Measurements from ENCODE around the gene OR6C65. TPM values are rescaled to one million over a fixed set of nuclear protein-coding genes. Genes with fewer than 3 reads are reported as not detected.
"Not testable (repeated sequence)": the region's sequence is repeated elsewhere in the genome, so short reads cannot be mapped to it uniquely, and the experiment has no call there.

The OR6C65 gene
- not detected in 2 replicates for total RNA-seq (2011; cell fraction: chromatin; rRNA removed; ENCODE audit: low replicate concordance)
- total RNA-seq (2011; cell fraction: nucleolus; rRNA removed): not detected in 2 replicates
- not detected in 2 replicates for total RNA-seq (2011; cell fraction: nucleoplasm; rRNA removed)
- not detected in 2 replicates for total RNA-seq (2014; rRNA removed)
- total RNA-seq (2014; rRNA removed; fragmentation: Illumina TruSeq; extraction: Trizol): not detected in 2 replicates
- not detected in 2 replicates for total RNA-seq (2015; rRNA removed; fragmentation: Illumina TruSeq; extraction: Trizol)
- total RNA-seq (2021): not detected in 2 replicates
- not detected in 2 replicates for polyA plus RNA-seq (2011; rRNA removed)
- not detected in 2 replicates for polyA plus RNA-seq (2011; cell fraction: cytosol; rRNA removed)
- polyA plus RNA-seq (2011; cell fraction: nucleus; rRNA removed): not detected in 2 replicates
- polyA plus RNA-seq (2012): not detected in 2 replicates
- polyA plus RNA-seq (2014; fragmentation: Illumina TruSeq; extraction: Trizol): not detected in 2 replicates
- polyA plus RNA-seq (2014; fragmentation: Nextera tagmentation; extraction: Ambion mirVana): not detected
- polyA plus RNA-seq (2014; rRNA removed): not detected in 2 replicates
- not detected in 2 replicates for polyA minus RNA-seq (2011; rRNA and poly(A)+ RNA removed)
- not detected in 2 replicates for polyA minus RNA-seq (2011; cell fraction: cytosol; rRNA and poly(A)+ RNA removed)
- not detected in 2 replicates for polyA minus RNA-seq (2011; cell fraction: nucleus; rRNA and poly(A)+ RNA removed)
- Bru-seq, nascent RNA: not detected
- BruChase-seq, experiment 1, labeled RNA remaining after a 2-hour chase: not detected
- BruChase-seq, experiment 2, labeled RNA remaining after a 6-hour chase: not detected
- long read RNA-seq, experiment 1: 0 reads
- long read RNA-seq, experiment 2: 0 reads
- long read RNA-seq, experiment 3: 0 reads

GRCh38 chr12:55400229-55400628 lies at the start of gene OR6C65:
Gene OR6C65 (plus strand): TSS chr12:55400529. CDS start chr12:55400529, 0 bp downstream.
- no peak for FAIRE-seq
- no peak for DNase-seq (ENCODE audit: extremely low read depth in 1 of 4, low spot score in 3 of 4)
- intact Hi-C loops (cut with micrococcal nuclease) (no loop called here), in situ Hi-C loops (cut with MboI) (no loop called here)
- no peaks in the 10 kb centered on the region for H3K36me3 ChIP-seq (ENCODE audit: control insufficient read depth, insufficient read depth, low read length)
- ATAC-seq: no peak
- BruUV-seq (replicated peaks): no TSS peak
- H3K9me1 ChIP-seq (ENCODE audit: control insufficient read depth, insufficient read depth, low read length): no peaks in the 10 kb centered on the region
- no peaks in the 10 kb centered on the region for H4K20me1 ChIP-seq (replicated peaks; ENCODE audit: control insufficient read depth, insufficient read depth, low read length)
- no peak within 1 kb of the TSS for H3K4me2 ChIP-seq (ENCODE audit: insufficient read depth, low read length)
- TF ChIP-seq HOMEZ (CRISPR knock-in tag; IDR thresholded peaks at IDR 0.05) (no peak), KLF6 (CRISPR knock-in tag; IDR thresholded peaks at IDR 0.05; ENCODE audit: borderline replicate concordance) (no peak)
- no peaks in the 10 kb centered on the region for H3K4me1 ChIP-seq (replicated peaks in 1 of 2; ENCODE audit: control insufficient read depth in 2 of 2, insufficient read depth in 2 of 2, low read length in 2 of 2)
- H3K9ac ChIP-seq (ENCODE audit: insufficient read depth in 1 of 2, low read depth in 2 of 2, low read length in 2 of 2): no peak within 1 kb of the TSS
- H3K4me3 ChIP-seq: no peak within 1 kb of the TSS
- no peaks in the 10 kb centered on the region for H3K27me3 ChIP-seq (ENCODE audit: control insufficient read depth in 2 of 2, insufficient read depth in 2 of 2, low read length in 2 of 2)
- ChIA-PET CTCF (ENCODE audit: low intra/inter-chr PET ratio) (no interaction called here), POLR2A (no interaction called here)
- H2AFZ ChIP-seq (ENCODE audit: low read depth, low read length): no peak within 1 kb of the TSS
- 4% methylated on average over 1 of the region's 1 CpG for WGBS (ENCODE audit: insufficient coverage, low coverage, missing lambda C conversion rate)
- no peaks in the 10 kb centered on the region for H3K9me3 ChIP-seq (replicated peaks; ENCODE audit: control insufficient read depth, insufficient read depth, low read depth, low read length)
- H3K27ac ChIP-seq (ENCODE audit: extremely low read depth, low read depth, low read length): no peak within 1 kb of the TSS
- H3K79me2 ChIP-seq (ENCODE audit: control insufficient read depth, insufficient read depth, low read length): no peaks in the 10 kb centered on the region

- H3K36me3 ChIP-seq (ENCODE audit: control insufficient read depth, insufficient read depth, low read length): not testable (repeated sequence)
Observed at GRCh38 chr12:55355338-55355737, 45.0 kb upstream of the OR6C65 start.

More at GRCh38 chr12:55355338-55355737, 45.0 kb upstream of the OR6C65 start:
- H3K9ac ChIP-seq (ENCODE audit: insufficient read depth in 1 of 2, low read depth in 2 of 2, low read length in 2 of 2); intact Hi-C loops (cut with micrococcal nuclease); H3K27ac ChIP-seq (ENCODE audit: extremely low read depth, low read depth, low read length); H3K4me2 ChIP-seq (ENCODE audit: insufficient read depth, low read length); ATAC-seq; H3K9me3 ChIP-seq (replicated peaks; ENCODE audit: control insufficient read depth, insufficient read depth, low read depth, low read length); DNase-seq (ENCODE audit: extremely low read depth in 1 of 4, low spot score in 3 of 4); in situ Hi-C loops (cut with MboI); BruUV-seq (replicated peaks); H3K27me3 ChIP-seq (ENCODE audit: control insufficient read depth in 2 of 2, insufficient read depth in 2 of 2, low read length in 2 of 2); CTCF ChIA-PET (ENCODE audit: low intra/inter-chr PET ratio); H3K4me3 ChIP-seq; H2AFZ ChIP-seq (ENCODE audit: low read depth, low read length); H4K20me1 ChIP-seq (replicated peaks; ENCODE audit: control insufficient read depth, insufficient read depth, low read length); H3K4me1 ChIP-seq (replicated peaks in 1 of 2; ENCODE audit: control insufficient read depth in 2 of 2, insufficient read depth in 2 of 2, low read length in 2 of 2); H3K9me1 ChIP-seq (ENCODE audit: control insufficient read depth, insufficient read depth, low read length); H3K79me2 ChIP-seq (ENCODE audit: control insufficient read depth, insufficient read depth, low read length); FAIRE-seq: not testable (repeated sequence)
- WGBS (ENCODE audit: insufficient coverage, low coverage, missing lambda C conversion rate): 0% methylated on average over 4 of the region's 4 CpGs
- POLR2A ChIA-PET: interaction anchor here (0.6 kb wide), 1 partner anchor 18 kb away, joined by 3 read pairs; no protein-coding TSS in a partner anchor
